ENCODE results near the gene AMHR2.
A peak's percentile ranks its signal among the peaks of the same experiment; 100 is the strongest.

AMHR2 gene

GRCh38 chr12:53467880-53468279, 44.2 kb downstream of the AMHR2 start:
- TF ChIP-seq, protein P1, sequence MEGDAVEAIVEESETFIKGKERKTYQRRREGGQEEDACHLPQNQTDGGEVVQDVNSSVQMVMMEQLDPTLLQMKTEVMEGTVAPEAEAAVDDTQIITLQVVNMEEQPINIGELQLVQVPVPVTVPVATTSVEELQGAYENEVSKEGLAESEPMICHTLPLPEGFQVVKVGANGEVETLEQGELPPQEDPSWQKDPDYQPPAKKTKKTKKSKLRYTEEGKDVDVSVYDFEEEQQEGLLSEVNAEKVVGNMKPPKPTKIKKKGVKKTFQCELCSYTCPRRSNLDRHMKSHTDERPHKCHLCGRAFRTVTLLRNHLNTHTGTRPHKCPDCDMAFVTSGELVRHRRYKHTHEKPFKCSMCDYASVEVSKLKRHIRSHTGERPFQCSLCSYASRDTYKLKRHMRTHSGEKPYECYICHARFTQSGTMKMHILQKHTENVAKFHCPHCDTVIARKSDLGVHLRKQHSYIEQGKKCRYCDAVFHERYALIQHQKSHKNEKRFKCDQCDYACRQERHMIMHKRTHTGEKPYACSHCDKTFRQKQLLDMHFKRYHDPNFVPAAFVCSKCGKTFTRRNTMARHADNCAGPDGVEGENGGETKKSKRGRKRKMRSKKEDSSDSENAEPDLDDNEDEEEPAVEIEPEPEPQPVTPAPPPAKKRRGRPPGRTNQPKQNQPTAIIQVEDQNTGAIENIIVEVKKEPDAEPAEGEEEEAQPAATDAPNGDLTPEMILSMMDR (conservative IDR thresholded peaks at IDR 0.05; ENCODE audit: low read depth), result no peak
- H3K27ac ChIP-seq, result no peak overlapping the region
- no peak for DNase-seq (ENCODE audit: low spot score)
- POLR2A ChIA-PET (ENCODE audit: low non-redundant PET), result no interaction called here
- CTCF ChIA-PET, result no interaction called here

- ChIA-PET CTCF (no interaction called here), POLR2A (ENCODE audit: low non-redundant PET) (no interaction called here)
- TF ChIP-seq, protein P1 (conservative IDR thresholded peaks at IDR 0.05; ENCODE audit: low read depth), result no peak
- no peak overlapping the region for H3K27ac ChIP-seq
- no peak for DNase-seq (ENCODE audit: low spot score)
These were observed 44.6 kb downstream of the AMHR2 start for GRCh38 chr12:53468282-53468681.

DNA sequence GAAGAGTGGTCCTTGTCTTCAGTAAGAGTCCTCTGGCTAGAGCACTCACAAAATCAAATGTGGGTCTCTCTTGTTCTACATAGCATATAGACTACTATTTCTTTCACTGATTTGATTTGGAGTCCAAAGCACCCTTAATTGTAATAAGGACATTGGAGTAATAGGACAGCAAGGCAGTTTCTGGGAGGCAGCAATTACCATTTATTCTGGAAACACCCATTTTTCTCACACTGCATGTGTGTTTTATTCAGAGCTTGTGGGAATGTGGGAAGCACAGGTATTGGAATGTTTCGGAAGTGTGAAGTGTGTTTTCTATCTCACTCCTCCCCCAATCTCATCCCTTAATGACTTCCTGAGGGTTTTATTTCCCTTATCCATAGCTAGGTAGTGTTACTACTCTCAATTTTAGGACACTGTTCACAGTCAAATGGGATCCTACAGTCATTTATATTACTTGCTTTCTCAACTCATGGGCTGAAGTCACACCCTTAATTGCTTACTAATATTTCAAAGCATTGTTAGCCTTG, 48.5 kb downstream of the AMHR2 start:
- POLR2A ChIA-PET (ENCODE audit: low non-redundant PET), result no interaction called here
- no peak for DNase-seq (ENCODE audit: low spot score)
- H3K27ac ChIP-seq, result no peak overlapping the region
- CTCF ChIA-PET, result no interaction called here
- TF ChIP-seq, protein P1 (conservative IDR thresholded peaks at IDR 0.05; ENCODE audit: low read depth), result no peak

DNA sequence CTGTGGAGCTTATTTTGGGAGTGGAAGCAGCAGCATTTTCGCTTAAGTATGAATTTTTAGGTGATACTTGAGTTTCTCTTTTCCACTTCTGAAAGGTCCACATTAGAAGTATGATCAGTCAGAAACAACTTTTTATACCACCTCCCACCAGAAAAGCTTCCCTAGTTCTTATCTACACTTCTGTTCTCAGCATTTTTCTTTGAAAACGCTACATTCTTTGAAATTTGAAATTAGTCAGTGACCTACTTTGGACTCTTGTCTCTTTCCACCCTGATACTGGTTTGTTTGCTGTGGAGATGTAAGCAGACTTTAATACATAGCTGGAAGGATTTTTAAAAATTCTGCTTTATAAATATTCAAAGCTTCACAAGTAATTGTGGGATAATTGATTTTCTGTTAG, 50.4 kb downstream of the AMHR2 start:
- CTCF ChIA-PET, result no interaction called here
- POLR2A ChIA-PET (ENCODE audit: low non-redundant PET), result no interaction called here
- TF ChIP-seq, protein P1 (conservative IDR thresholded peaks at IDR 0.05; ENCODE audit: low read depth), result no peak
- no peak overlapping the region for H3K27ac ChIP-seq
- DNase-seq (ENCODE audit: low spot score), result no peak

DNA sequence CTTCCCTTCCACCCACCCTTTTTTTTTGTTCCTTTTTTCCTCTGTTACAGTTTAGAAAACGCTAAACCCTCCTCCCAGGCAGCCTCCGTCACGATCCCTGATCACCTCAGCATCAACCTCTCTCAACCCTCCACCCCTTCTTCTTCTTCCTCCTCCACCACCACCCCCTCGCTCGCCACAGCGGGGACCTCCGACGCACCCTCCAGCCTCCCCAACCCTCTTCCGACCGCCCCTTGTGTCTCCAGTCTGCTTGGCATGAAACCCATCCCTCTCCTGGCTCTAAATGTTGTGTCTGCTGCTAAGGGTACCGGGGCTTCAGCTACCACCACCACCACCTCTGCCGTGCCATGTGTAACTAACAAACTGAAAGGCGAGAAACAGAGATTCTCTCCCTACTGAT, 51.2 kb downstream of the AMHR2 start:
- CTCF ChIA-PET, result interaction anchor here (0.6 to 0.8 kb wide), 2 partner anchors 10 to 275 kb away, joined by 4 to 5 read pairs; no protein-coding TSS in a partner anchor
- POLR2A ChIA-PET (ENCODE audit: low non-redundant PET), result no interaction called here
- no peak overlapping the region for H3K27ac ChIP-seq
- TF ChIP-seq, protein P1 (conservative IDR thresholded peaks at IDR 0.05; ENCODE audit: low read depth), result no peak
- no peak for DNase-seq (ENCODE audit: low spot score)

DNA sequence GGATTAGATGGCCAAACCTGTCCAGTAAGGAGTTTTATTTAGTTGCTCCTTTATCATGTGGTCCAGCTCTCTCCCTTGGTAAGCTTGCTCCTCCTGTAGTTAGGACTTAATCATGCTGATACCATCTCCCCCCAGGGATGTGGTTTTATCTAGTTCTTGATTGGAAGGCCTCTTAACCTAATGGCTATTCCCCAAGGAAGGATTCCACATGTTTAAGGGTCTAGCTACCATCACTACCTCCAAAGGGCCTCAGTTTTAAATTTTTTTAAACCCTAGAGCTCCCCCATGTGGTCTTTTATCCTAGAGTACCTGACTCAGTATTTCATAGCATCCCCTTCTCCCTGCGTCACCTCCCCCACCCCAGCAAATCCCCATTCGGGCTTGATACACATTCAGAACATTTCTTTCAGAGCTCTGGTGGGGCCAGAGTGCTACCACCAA, 53.1 kb downstream of the AMHR2 start:
- ChIA-PET POLR2A (ENCODE audit: low non-redundant PET) (no interaction called here), CTCF (interaction anchor here (0.5 to 1.0 kb wide), 5 partner anchors 15 to 156 kb away, joined by 3 to 10 read pairs (median 5); partner anchors contain the start of gene AAAS)
- DNase-seq (ENCODE audit: low spot score), result no peak
- TF ChIP-seq, protein P1 (conservative IDR thresholded peaks at IDR 0.05; ENCODE audit: low read depth), result peak; percentile 35; the same call in 1 of the 2 replicates
- no peak overlapping the region for H3K27ac ChIP-seq
